ENCODE results near the gene PNPLA8.

DNA sequence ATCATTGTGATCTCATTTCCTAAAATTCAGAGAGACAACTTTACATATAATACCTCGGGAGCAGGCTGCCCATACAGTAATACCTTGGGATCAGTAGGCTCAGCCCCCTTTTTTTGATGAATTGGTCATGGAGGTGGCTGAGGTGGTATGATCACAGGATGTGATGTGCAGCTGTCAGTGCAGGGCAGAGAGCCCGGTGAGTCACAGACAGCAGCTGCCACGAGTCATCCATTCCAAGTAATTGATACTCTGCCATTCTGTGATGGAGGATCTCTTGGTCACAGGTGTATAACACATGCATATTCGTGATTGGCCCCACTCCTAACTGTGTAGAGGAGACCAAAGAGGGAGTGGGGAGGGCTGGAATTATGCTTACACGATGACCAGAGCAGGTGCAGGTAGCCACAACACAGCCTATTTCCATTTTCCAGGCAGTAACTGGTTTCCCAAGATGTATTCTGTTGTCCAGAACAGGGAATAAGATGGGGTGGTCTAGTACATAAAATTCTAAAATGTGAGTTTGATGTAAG lies 83.8 kb downstream of the PNPLA8 start:
- TF ChIP-seq, protein P1, sequence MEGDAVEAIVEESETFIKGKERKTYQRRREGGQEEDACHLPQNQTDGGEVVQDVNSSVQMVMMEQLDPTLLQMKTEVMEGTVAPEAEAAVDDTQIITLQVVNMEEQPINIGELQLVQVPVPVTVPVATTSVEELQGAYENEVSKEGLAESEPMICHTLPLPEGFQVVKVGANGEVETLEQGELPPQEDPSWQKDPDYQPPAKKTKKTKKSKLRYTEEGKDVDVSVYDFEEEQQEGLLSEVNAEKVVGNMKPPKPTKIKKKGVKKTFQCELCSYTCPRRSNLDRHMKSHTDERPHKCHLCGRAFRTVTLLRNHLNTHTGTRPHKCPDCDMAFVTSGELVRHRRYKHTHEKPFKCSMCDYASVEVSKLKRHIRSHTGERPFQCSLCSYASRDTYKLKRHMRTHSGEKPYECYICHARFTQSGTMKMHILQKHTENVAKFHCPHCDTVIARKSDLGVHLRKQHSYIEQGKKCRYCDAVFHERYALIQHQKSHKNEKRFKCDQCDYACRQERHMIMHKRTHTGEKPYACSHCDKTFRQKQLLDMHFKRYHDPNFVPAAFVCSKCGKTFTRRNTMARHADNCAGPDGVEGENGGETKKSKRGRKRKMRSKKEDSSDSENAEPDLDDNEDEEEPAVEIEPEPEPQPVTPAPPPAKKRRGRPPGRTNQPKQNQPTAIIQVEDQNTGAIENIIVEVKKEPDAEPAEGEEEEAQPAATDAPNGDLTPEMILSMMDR (conservative IDR thresholded peaks at IDR 0.05 in 1 of 2, IDR thresholded peaks at IDR 0.05 in 1 of 2; ENCODE audit: extremely low read depth in 1 of 2, insufficient read depth in 1 of 2, low read depth in 1 of 2, low read length in 2 of 2), result no peak
- no peak for TF ChIP-seq EZH2 (IDR thresholded peaks at IDR 0.05; ENCODE audit: borderline replicate concordance, low read length)

All from mammary epithelial cell (primary cell).